NCI-H146 (cell line): ENCODE results near the gene NT5C2.
A peak's percentile ranks its signal among the peaks of the same experiment; 100 is the strongest.

Experiments
- DNase-seq: peaks from one replicate; lab custom pipeline; 2025; lab: John Stamatoyannopoulos, UW

The NT5C2 gene

GRCh38 chr10:103123282-103124024, 69.6 kb downstream of the NT5C2 start:
- no peak for DNase-seq

GRCh38 chr10:103120977-103121735, 71.9 kb downstream of the NT5C2 start:
- DNase-seq = no peak

- no peak for DNase-seq
Observed at GRCh38 chr10:103120546-103120945, 72.5 kb downstream of the NT5C2 start.

- no peak for DNase-seq
Observed at GRCh38 chr10:103117247-103117646, 75.8 kb downstream of the NT5C2 start.

DNA sequence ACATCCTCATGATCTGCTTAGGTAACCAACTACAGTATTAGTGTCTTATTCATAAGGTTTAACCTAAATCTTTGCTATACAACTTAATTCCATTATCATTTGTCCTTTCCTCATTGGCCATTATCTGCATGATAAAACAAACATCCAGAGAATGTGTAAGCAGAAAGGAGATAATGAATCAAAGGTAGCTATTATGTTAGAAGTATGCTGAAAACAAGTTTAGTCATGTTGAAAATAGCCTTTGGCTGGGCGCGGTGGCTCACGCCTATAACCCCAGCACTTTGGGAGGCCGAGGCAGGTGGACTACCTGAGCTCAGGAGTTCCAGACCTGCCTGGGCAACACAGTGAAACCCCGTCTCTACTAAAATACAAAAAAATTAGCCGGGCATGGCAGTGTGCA, 78.2 kb downstream of the NT5C2 start:
- peak; percentile 15 for DNase-seq

DNA sequence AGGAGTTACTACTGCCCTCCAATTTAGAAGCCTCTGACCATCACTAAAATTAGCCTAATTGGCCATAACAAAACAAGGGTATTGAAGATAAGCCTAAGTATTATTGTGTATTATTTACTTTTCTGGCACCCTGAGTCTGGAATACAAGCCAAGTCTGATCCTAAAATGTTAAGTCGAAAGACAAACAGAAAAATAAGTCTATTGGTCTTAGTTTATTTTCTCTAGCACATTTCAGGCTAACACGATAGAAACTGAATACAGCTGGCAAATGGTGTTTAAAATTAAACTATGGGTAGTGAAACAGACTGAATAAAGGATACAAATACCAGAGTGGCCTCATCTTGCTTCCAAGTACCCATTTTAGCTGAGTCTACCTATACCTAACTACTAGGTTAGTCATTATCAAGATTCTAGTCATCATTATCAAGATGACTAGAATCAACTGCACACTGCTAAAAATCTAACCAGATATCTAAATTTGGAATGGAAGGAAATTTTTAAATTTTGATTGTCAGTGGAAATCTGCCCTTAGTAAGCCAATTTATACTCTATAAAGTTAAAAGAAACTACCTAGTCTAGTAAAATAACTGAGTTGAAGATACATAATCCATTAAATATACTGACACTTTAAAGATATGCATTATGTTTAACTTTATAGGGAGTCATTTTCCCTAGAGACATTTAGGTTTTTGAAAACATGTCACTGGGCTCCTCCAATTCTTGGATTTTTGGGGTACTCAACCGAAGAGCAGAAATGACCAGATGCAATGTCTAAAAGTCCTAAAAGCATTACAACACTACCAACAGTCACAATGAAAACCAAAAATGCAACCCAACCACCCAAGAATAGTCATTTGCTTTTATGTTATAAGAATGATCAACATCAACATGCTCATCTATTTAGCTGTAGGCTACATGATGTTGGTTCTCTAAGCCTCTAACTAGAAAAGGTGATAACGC, 80.9 kb downstream of the NT5C2 start:
- no peak for DNase-seq

DNA sequence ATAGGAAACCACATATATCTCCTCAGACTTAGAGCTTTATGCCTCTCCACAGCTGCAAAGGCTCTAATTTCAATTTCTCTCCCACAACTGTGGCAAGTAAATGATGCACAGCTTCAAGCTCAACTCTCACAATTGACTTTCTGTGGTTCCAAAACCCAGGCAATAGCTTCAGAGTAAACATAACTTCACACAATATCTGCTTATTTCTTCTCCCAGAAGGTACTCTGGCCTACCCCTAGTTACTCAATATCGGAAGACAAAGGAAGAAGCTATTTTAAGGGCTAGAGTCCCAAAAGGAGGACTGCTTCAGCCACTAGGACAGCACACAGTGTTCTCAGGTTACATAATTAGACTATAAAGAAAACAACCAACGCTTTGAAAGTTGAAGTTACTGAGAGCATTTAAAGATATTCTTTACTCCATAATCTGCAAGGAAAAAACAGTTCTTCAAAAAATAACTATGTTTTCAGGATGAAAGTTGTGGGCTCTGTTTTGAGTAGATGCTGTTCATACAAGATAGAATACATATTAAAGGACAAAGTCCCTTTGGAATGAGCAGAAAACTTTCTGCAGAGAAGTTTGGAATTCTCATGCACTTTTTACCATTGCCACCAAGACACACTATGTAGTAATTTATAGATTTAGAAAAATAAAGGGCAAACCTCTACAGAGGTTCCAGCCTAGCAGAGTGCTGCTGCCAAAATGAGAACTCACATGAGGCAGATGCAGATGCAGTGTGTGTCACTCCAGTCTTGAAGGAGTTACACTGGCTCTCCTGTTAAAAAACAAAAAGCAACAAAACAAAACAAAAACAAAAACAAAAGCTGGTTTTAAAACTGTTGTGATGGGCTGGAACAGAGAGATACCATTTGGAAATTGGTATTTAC, 81.8 kb downstream of the NT5C2 start:
- peak; percentile 6 for DNase-seq

- no peak for DNase-seq
Observed at GRCh38 chr10:103110407-103110806, 82.7 kb downstream of the NT5C2 start.

GRCh38 chr10:103109821-103110220, 83.3 kb downstream of the NT5C2 start:
- no peak for DNase-seq

GRCh38 chr10:103106539-103106938, 86.5 kb downstream of the NT5C2 start:
- no peak for DNase-seq

DNA sequence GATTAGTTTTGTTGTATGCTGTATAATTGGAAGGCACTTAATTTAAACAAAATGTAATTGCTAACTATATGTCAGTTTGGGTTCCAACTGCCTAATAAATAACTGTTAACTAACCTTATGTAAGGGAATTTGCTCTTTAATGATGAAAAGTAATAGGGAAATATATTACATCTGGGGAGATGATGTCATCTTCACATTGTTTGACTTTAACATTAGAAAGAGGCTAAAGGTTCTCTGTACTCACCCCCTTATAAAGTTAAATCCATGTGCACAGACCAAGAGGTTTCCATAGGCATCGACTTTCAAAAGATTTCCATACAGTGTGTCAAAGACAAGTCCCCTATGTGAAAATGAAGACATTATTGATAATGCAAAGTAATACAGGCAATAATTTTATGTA, 87.6 kb downstream of the NT5C2 start:
- no peak for DNase-seq

- DNase-seq = no peak
Observed at GRCh38 chr10:103104721-103105120, 88.4 kb downstream of the NT5C2 start.

DNA sequence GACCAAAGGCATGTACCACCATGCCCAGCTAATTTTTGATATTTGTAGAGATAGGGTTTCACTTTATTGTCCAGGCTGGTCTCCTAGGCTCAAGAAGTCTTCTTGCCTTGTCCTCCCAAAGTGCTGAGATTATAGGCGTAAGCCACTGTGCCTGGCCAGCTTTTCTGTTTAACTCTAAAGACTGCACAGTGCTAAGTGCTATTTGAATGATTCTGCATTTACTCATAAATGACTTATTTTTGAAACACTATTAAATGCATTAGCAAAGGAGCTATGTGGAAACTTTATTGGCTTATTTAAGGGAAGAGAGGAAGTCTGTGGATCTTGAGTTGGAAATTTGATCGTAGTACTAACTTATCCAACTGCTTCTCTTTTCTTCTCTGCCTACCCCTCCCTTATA, 89.1 kb downstream of the NT5C2 start:
- DNase-seq = no peak

DNA sequence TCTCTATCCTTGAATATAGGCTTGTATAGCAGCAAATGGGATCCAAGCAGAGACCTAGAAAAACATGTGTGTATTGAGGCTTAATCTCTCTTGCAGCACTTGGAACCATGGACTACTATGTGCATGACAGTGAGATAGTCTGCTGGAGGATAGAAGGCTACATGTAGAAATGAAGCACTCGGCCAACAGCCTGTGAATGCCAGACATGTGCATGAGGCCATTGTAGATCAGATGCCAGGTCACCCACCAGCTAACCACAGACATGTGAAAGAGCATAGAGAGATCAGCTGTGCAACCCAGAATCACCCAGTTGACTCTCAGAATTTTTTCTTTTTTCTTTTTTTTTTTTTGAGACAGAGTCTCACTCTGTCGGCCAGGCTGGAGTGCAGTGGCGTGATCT, 90.9 kb downstream of the NT5C2 start:
- no peak for DNase-seq

- no peak for DNase-seq
Observed at GRCh38 chr10:103100620-103101019, 92.5 kb downstream of the NT5C2 start.

GRCh38 chr10:103098240-103098639, 94.8 kb downstream of the NT5C2 start:
- no peak for DNase-seq

GRCh38 chr10:103096130-103096529, 96.9 kb downstream of the NT5C2 start:
- DNase-seq = no peak

DNA sequence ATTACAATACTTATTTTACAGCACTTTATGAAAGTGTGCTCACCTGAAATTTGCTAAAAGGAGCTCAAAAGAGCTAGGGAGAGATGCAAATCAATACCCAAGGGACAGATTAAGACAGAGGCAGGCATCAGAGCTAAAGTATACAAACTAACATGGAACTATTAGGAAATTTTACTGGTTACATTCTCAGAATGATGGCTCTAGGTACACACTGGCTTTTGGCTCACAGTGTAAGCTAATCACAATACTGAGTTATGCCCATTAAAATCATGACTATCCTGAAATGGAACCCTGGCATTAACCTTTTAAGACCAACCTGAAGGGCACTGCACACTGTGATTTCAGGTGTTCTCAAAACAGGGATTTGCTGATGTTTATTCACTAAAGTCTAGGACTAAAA, 98.1 kb downstream of the NT5C2 start:
- no peak for DNase-seq

DNA sequence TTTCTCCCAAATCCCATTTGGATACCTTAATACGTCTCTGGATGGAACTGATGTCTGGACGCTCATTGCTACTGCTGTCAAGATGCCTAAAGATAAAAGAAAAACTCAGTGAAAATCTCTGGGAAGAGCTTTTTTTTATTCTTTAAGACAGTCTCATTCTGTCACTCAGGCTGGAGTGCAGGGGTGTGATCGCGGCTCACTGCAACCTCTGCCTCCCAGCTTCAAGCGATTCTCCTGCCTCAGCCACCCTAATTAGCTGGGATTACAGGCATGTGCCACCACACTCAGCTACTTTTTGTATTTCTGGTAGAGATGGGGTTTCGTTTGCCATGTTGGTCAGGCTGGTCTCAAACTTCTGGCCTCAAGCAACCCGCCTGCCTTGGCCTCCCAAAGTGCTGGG, 102.2 kb downstream of the NT5C2 start:
- no peak for DNase-seq

GRCh38 chr10:103089493-103089892, 103.6 kb downstream of the NT5C2 start:
- no peak for DNase-seq

- DNase-seq = no peak
Observed at GRCh38 chr10:103086799-103087198, 106.3 kb downstream of the NT5C2 start.
